HG02623 (cell line): Measurements from ENCODE around the gene DIO1.

ENCODE experiments used
- ATAC-seq: cut with Tn5 transposase; IDR thresholded peaks from one replicate; pipeline ENCODE4 v1.9.1; 2021; ENCODE audit warnings: moderate library complexity; ENCODE audit not compliant: unreplicated experiment

Gene DIO1

DNA sequence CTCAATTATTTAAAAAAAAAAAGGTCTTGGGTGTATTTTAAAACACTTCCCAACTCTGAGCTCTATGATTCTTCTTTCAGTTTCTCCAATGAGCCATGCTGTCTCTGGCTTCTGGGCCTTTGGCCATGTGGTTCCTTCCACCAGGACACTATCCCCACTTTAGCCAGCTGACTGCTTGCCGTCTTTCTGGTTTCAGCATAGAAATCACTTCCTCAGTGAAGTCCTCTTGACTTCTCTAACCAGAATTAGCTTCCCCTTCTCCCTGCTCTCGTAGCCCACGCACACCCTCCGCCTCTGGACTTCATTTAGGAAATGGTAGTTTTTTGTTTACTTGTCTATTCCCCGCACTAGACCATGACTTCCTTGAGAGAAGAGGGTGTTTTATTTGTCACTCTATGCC is 1.1 kb upstream of the DIO1 start:
- no peak for ATAC-seq

- ATAC-seq, result no peak
Measured at GRCh38 chr1:53894644-53895043, 657 bp downstream of the DIO1 start.

DNA sequence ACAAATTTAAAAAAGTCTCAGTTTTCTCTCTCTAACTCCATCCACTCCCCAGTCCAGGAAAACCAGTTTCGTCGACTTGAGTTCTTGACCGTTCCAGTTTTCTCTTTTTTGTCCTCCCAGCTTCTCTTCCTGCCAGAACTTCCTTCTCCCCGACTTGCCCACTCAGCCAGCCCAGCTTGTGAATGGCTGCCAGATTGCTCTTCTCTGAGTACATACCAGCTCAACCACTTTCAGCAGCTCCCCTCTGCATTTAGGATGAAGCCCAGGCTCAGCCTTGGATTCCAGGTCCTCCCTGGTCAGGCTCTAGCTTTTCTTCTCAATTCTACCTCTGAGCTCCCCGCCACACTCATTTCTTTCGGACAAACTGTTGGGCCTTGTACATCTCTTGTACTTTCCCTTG is 1.4 kb downstream of the DIO1 start:
- ATAC-seq, result no peak

DNA sequence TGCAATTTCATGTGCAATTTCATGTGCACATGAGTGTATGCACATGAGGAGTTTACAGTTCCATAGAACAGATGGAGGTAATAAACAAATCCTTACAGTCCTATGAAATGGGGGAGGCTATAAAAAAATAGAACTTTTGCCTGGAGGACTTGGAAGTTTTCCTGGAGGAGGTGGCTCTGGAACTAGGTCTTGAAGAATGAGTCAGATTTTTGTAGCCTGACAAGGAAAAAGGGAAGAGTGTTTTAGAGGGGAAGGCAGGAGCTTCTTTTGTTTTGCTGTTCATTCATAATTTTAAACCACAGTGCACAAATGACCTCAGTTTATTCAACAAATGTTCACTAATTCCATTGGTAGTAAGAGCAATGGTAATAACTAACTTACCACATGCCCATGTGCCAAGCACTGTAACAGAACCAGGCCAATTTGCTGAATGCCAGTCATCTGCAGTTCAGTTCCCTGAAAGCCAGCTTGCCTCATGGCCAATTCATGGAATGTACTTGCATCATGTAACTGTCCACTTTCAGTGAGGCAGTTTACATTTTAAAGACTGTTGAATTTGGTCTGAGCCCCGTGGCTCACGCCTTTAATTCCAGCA is 2.7 kb downstream of the DIO1 start:
- ATAC-seq, result no peak

- no peak for ATAC-seq
Measured at GRCh38 chr1:53899206-53899628, 5.2 kb downstream of the DIO1 start.

DNA sequence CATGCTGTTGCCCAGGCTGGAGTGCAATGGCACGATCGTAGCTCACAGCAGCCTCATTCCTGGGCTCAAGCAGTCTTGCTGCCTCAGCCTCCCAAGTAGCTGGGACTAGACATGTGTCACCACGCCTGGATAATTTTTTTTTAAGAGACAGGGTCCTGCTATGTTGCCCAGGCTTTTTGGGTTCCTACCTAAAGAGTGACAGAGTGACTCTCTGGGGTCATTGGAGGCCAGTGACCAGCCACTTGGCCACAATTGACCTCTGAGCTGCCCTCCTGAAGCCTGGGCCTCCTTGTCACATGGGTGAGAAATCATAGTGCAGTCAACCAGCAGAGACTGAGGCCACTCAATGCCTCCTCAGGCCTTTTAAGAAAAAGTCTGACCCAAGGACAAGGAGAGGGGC is 5.7 kb downstream of the DIO1 start:
- no peak for ATAC-seq

DNA sequence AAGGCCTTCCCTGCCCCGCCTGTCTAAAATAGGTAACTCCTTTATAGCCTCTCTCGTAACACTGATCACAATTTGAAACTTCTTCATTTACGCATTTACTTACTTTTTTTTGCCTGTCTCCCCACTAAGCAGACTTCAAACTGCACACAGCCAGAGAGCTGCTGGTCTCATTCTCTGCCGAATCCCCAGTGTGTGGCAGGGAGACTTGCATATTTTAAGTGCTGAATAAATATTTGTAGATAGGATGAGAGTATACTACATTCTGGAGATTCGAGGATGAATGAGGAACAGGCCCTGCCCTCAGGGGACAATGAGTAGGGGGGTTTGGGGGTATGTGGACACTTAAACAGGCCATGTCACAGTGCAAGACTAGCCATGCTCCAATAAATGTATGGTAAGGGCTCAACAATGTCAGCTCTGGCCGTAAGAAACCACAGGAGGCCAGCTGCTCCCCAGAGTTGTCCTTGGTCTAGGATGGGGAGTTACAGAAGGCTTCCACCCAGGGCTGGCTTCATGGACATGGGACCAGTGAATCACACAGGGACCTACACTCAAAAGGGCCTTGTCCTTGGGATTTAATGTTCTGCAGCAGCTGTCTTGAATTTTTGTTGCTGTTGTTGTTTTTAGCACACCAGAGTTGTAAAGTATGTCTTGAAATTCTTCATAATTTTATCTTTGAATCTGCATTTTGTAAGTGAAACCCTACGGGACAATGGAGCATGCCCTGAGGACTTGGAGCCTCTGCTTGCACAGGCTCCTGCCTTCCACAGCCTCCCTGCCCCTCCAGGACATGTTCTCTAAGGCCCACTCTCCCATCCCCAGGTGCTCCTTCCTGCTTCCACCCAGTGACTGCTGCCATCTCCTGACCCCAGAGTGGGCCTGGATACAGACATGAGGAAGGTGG is 8.5 kb downstream of the DIO1 start:
- no peak for ATAC-seq

- ATAC-seq, result no peak
Measured at GRCh38 chr1:53905509-53905908, 11.5 kb downstream of the DIO1 start.

DNA sequence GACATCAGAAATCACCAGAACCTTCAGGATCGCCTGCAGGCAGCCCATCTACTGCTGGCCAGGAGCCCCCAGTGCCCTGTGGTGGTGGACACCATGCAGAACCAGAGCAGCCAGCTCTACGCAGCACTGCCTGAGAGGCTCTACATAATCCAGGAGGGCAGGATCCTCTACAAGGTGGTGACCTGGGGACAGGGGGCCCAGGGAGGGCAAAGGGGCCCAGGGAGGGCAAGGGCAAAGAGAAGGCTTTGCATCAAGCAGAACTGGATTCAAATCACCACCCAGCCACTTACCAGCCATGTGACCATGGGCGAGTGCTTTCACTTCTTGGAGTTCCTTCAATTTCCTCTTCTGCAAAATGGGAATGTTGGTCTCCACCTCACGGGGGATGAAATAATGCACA is 12.1 kb downstream of the DIO1 start:
- no peak for ATAC-seq

- no peak for ATAC-seq
Measured at GRCh38 chr1:53909946-53910345, 16.0 kb downstream of the DIO1 start.

- ATAC-seq, result no peak
Measured at GRCh38 chr1:53911442-53911841, 17.5 kb downstream of the DIO1 start.

DNA sequence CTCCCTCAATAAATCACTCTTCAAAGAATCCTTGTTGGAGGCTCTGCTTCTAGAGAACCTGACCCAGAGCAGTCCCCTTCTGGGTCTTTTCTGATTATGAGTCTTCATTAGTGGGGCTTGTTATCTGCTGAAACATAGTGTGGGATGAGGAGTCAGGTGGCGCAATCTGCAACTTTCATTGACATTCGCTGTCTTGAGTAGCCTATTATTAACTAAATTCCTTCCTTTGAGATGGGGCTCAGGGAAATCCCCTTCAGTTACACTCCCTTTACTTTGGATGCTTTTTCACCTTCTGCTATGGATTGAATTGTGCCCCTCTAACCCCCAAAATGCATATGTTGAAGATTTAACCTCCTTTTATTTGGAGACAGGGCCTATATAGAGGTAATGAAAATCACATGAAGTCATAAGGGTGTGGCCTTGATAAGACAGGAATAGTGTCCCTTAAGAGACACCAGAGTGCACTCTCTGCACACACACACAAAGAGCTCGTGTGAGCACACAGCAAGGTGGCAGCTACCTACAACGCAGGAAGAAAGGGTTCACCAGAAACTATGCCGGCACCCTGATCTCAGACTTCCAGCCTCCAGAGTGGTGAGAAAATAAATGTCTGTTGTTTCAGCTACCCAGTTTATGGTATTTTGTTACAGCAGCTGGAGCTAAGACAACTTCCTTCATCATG is 19.5 kb downstream of the DIO1 start:
- no peak for ATAC-seq

DNA sequence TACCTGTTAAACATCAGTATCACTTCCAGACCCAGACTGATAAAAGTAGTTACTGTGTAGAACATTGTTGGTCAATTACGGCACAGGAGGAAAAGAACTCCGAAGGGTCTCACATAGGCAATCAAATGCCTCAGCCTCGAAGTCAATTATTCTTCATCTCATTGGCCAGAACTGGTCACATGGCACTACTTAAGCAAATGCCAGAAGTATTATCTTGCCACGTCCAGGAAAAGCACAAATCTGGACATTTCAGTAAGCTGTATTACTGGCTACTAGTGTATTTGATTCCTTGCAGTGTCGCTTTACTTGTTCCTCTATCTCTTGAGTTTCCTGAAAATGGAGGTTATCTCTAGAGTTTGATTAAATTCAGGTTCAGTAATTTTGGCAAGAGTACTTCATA is 24.4 kb downstream of the DIO1 start:
- ATAC-seq, result no peak

- ATAC-seq, result no peak
Measured at GRCh38 chr1:53919675-53920066, 25.7 kb downstream of the DIO1 start.

DNA sequence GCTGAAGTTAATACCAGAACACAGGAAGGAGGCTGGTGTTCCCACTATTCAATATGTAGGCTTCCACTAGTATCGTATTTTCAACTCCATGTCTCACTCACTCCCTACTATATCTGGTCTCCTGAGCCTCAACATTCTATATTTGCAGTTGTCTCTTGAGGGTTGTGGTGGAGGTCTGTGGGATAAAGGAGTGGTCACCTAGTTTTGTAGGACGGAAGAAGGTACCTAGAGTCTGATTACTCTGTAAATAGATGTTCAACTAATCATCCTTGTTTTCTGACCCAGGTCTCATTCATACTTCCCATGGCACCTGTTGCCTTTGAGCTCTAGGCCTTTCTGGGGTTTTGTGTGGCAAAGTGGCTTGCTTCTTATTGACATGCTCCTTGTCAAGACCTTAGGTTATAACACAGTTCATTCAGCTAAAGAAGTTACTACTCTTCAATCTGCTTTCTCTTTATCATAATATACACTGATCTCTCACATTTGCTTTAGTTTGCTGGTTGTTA is 33.4 kb downstream of the DIO1 start:
- ATAC-seq, result no peak

DNA sequence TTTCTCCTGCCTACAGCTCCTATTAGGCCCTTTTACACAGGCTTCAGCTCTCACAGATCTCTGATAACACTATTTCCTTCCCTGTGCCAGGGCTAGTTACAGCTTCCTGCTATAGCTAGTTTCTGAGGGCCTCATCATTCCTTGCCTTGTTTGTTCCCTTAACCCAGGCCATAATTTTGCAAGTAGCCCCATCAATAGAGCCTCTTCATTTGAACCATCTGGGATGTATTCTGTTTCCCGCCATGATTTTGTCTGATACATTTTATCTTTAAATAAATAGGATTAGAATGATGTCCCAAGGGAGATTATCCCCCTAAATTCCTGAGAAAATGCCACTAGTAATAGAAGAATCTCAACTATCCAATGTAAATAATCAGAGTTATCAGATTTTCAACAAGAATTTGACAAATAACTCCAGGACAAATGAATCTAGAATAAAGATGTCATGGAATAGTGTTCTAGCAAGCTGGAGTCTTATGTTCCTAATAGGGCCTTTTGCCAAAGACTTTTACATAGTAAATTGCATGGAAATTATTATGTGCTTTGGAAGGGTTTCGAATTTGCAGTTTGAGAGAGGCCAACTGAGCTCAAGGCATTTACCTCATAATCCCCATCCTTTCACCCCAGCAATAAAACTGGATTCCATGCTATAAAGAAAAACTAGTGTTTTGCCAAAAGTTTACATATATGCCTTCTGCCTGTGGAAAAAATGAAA is 35.4 kb downstream of the DIO1 start:
- no peak for ATAC-seq

DNA sequence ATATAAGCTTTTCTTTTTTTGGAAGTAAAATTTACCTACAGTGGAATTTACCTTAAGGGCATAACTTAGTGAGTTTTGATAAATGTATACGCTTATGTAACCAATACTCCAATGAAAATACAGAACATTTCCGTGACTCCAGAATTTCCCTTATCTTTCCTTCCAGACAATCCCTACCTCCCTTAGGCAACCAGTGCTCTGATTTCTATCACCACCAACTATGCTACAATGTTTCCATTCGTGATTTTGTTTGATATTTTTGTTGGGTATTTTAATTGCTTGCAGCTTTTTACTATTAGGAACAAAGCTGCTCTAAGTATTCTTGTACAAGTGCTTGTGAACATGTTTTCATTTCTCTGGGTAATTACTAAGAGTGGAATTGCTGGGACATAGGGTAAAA is 36.9 kb downstream of the DIO1 start:
- ATAC-seq, result no peak

GRCh38 chr1:53931523-53931922 is 37.5 kb downstream of the DIO1 start:
- ATAC-seq, result no peak

GRCh38 chr1:53934170-53934765 is 40.3 kb downstream of the DIO1 start:
- ATAC-seq, result no peak

DNA sequence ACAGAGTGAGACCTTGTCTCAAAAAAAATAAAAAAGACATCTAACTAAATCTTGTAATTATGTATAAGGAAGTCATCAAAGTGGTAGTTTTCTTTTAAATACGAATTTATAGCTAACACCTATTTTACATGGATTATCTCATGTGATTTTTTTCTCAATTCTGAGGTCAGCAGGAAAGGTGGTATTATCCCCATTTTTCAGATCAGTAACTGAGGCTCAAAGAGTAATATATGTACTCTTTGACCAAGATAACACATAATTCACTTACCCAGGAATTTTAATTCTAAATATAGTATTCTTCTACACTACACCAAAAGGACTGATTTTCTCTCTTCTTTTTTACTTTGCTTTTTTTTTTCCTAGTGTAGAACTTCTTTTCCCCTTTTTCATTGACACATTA is 42.4 kb downstream of the DIO1 start:
- ATAC-seq, result no peak
